NCI-H748 (cell line): Measurements from ENCODE around the gene ZCCHC2.
A peak's percentile ranks its signal among the peaks of the same experiment; 100 is the strongest.

Source experiments
- DNase-seq: peaks from one replicate; lab custom pipeline; 2025; ENCODE audit not compliant: unreplicated experiment; lab: John Stamatoyannopoulos, UW

The ZCCHC2 gene

GRCh38 chr18:62576845-62577512 lies 54.2 kb downstream of the ZCCHC2 start:
- DNase-seq, result no peak

GRCh38 chr18:62577765-62578164 lies 54.9 kb downstream of the ZCCHC2 start:
- DNase-seq, result no peak

GRCh38 chr18:62578980-62579511 lies 56.2 kb downstream of the ZCCHC2 start:
- peak; percentile 38 for DNase-seq

- no peak for DNase-seq
These were observed 60.6 kb downstream of the ZCCHC2 start for GRCh38 chr18:62583376-62583775.

GRCh38 chr18:62584241-62585120 lies 61.7 kb downstream of the ZCCHC2 start:
- peak; percentile 89 for DNase-seq

- no peak for DNase-seq
These were observed 62.7 kb downstream of the ZCCHC2 start for GRCh38 chr18:62585274-62586150.

GRCh38 chr18:62586151-62586774 lies 63.4 kb downstream of the ZCCHC2 start:
- peak; percentile 71 for DNase-seq

- DNase-seq, result peak; percentile 40
These were observed 64.1 kb downstream of the ZCCHC2 start for GRCh38 chr18:62586781-62587487.

- no peak for DNase-seq
These were observed 64.9 kb downstream of the ZCCHC2 start for GRCh38 chr18:62587689-62588088.

- no peak for DNase-seq
These were observed 65.4 kb downstream of the ZCCHC2 start for GRCh38 chr18:62588217-62588616.

GRCh38 chr18:62590799-62591590 lies 68.2 kb downstream of the ZCCHC2 start:
- no peak for DNase-seq

- peak; percentile 69 for DNase-seq
These were observed 73.5 kb downstream of the ZCCHC2 start for GRCh38 chr18:62596145-62597005.

GRCh38 chr18:62601871-62602270 lies 79.0 kb downstream of the ZCCHC2 start:
- DNase-seq, result no peak

- no peak for DNase-seq
These were observed 79.9 kb downstream of the ZCCHC2 start for GRCh38 chr18:62602706-62603105.

GRCh38 chr18:62603211-62603610 lies 80.4 kb downstream of the ZCCHC2 start:
- DNase-seq, result no peak

- DNase-seq, result no peak
These were observed 81.2 kb downstream of the ZCCHC2 start for GRCh38 chr18:62603979-62604378.

GRCh38 chr18:62605685-62606084 lies 82.9 kb downstream of the ZCCHC2 start:
- peak; percentile 37 for DNase-seq

- no peak for DNase-seq
These were observed 83.3 kb downstream of the ZCCHC2 start for GRCh38 chr18:62606106-62606505.
